HEK293T (cell line): ENCODE results near the gene RNF183.
"Not testable (repeated sequence)": the region's sequence is repeated elsewhere in the genome, so short reads cannot be mapped to it uniquely, and the experiment has no call there.

ENCODE experiments used
- CTCF ChIA-PET: fragments of 350-600 bp; formaldehyde crosslinking; extraction: SDS; loops from one replicate; lab custom pipeline; 2021; ENCODE audit warnings: antibody characterized with exemption, inconsistent platforms; lab: Yijun Ruan, JAX
- POLR2A ChIA-PET: fragments of 350-600 bp; formaldehyde crosslinking; extraction: SDS; loops from one replicate; lab custom pipeline; 2020; ENCODE audit warnings: antibody characterized with exemption, inconsistent platforms; lab: Yijun Ruan, JAX
- DNase-seq: peaks from one replicate; pipeline ENCODE4 v3.0.0; 2012; ENCODE audit warnings: mixed read lengths; ENCODE audit errors: extremely low spot score
- ARNT ChIP-seq: fragments of 450-650 bp; IDR thresholded peaks from 2 replicates; pipeline ENCODE4 v1.6.1; 2017; ENCODE audit warnings: mild to moderate bottlenecking
- BHLHE40 ChIP-seq: fragments of 450-650 bp; IDR thresholded peaks from 2 replicates; pipeline ENCODE4 v1.6.1; 2016; ENCODE audit warnings: mild to moderate bottlenecking, moderate library complexity, borderline replicate concordance
- CTBP1 ChIP-seq: fragments of 450-650 bp; IDR thresholded peaks from 2 replicates; pipeline ENCODE4 v1.6.1; 2016; ENCODE audit warnings: borderline replicate concordance
- ELF4 ChIP-seq: fragments of 450-650 bp; IDR thresholded peaks from 2 replicates; pipeline ENCODE4 v1.6.1; 2017; ENCODE audit warnings: antibody characterized with exemption
- FOXA1 ChIP-seq: fragments of 450-650 bp; IDR thresholded peaks from 2 replicates; pipeline ENCODE4 v1.6.1; 2016; ENCODE audit warnings: mild to moderate bottlenecking
- FOXK2 ChIP-seq: fragments of 450-650 bp; IDR thresholded peaks from 2 replicates; pipeline ENCODE4 v1.6.1; 2016; ENCODE audit warnings: mild to moderate bottlenecking
- FOXM1 ChIP-seq: fragments of 450-650 bp; IDR thresholded peaks from 2 replicates; pipeline ENCODE4 v1.6.1; 2017; ENCODE audit warnings: mild to moderate bottlenecking, borderline replicate concordance
- HDGF ChIP-seq: fragments of 450-650 bp; IDR thresholded peaks from 2 replicates; pipeline ENCODE4 v1.6.1; 2017; ENCODE audit warnings: antibody characterized with exemption, borderline replicate concordance
- L3MBTL2 ChIP-seq: fragments of 450-650 bp; conservative IDR thresholded peaks from 2 replicates; pipeline ENCODE4 v1.6.1; 2016; ENCODE audit warnings: mild to moderate bottlenecking
- LEF1 ChIP-seq: fragments of 450-650 bp; IDR thresholded peaks from 2 replicates; pipeline ENCODE4 v1.6.1; 2017; ENCODE audit warnings: mild to moderate bottlenecking, borderline replicate concordance
- NFRKB ChIP-seq: fragments of 450-650 bp; IDR thresholded peaks from 2 replicates; pipeline ENCODE4 v1.6.1; 2016; ENCODE audit warnings: mild to moderate bottlenecking, moderate library complexity
- PKNOX1 ChIP-seq: fragments of 450-650 bp; IDR thresholded peaks from 2 replicates; pipeline ENCODE4 v1.6.1; 2016
- SP1 ChIP-seq: fragments of 450-650 bp; IDR thresholded peaks from 2 replicates; pipeline ENCODE4 v1.6.1; 2017
- SUZ12 ChIP-seq: fragments of 450-650 bp; IDR thresholded peaks from 2 replicates; pipeline ENCODE4 v1.6.1; 2016; ENCODE audit warnings: mild to moderate bottlenecking
- TARDBP ChIP-seq: fragments of 450-650 bp; IDR thresholded peaks from 2 replicates; pipeline ENCODE4 v1.6.1; 2016
- ZNF384 ChIP-seq: fragments of 450-650 bp; IDR thresholded peaks from 2 replicates; pipeline ENCODE4 v1.6.1; 2016

RNF183 gene

GRCh38 chr9:113296796-113297558, 6.2 kb downstream of the RNF183 start:
- ChIA-PET CTCF (no interaction called here), POLR2A (interaction anchor here (1.1 kb wide), 1 partner anchor 22 kb away, joined by 5 read pairs; the partner anchor contains the start of gene CDC26)
- no peak for TF ChIP-seq FOXM1
- TF ChIP-seq HDGF = no peak
- TF ChIP-seq ARNT = no peak
- no peak for TF ChIP-seq TARDBP
- TF ChIP-seq NFRKB = no peak
- TF ChIP-seq BHLHE40 = no peak
- no peak for TF ChIP-seq SUZ12
- TF ChIP-seq LEF1 = no peak
- no peak for TF ChIP-seq PKNOX1
- TF ChIP-seq ZNF384 = no peak
- no peak for TF ChIP-seq CTBP1
- no peak for TF ChIP-seq FOXK2
- DNase-seq = no peak

- ChIA-PET CTCF (interaction anchor here (0.6 kb wide), 1 partner anchor 21 kb away, joined by 8 read pairs; the partner anchor contains the start of gene CDC26), POLR2A (interaction anchor here (2.2 kb wide), 1 partner anchor 21 kb away, joined by 8 read pairs; the partner anchor contains the start of genes CDC26 and PRPF4)
- not testable (repeated sequence) for DNase-seq
These were observed 6.9 kb downstream of the RNF183 start for GRCh38 chr9:113296247-113296646.

GRCh38 chr9:113293285-113293878, 9.8 kb downstream of the RNF183 start:
- ChIA-PET POLR2A (no interaction called here), CTCF (no interaction called here)
- no peak for DNase-seq
- TF ChIP-seq TARDBP (no peak), ELF4 (no peak), ARNT (no peak), HDGF (no peak), LEF1 (no peak), SUZ12 (no peak), FOXA1 (no peak), NFRKB (no peak), FOXK2 (no peak), PKNOX1 (no peak), FOXM1 (no peak), CTBP1 (no peak), L3MBTL2 (no peak), SP1 (no peak), ZNF384 (no peak), BHLHE40 (no peak)

GRCh38 chr9:113290052-113290607, 13.0 kb downstream of the RNF183 start:
- no peak for TF ChIP-seq HDGF
- no peak for TF ChIP-seq LEF1
- no peak for TF ChIP-seq FOXA1
- TF ChIP-seq ARNT = no peak
- no peak for TF ChIP-seq TARDBP
- TF ChIP-seq ELF4 = no peak
- TF ChIP-seq PKNOX1 = no peak
- no peak for TF ChIP-seq BHLHE40
- TF ChIP-seq NFRKB = no peak
- no peak for TF ChIP-seq ZNF384
- DNase-seq = no peak
- POLR2A ChIA-PET = no interaction called here
- CTCF ChIA-PET = no interaction called here

GRCh38 chr9:113289091-113289490, 14.1 kb downstream of the RNF183 start:
- ChIA-PET POLR2A (no interaction called here), CTCF (no interaction called here)
- DNase-seq = no peak
- TF ChIP-seq HDGF (no peak), FOXK2 (no peak), TARDBP (no peak), FOXA1 (no peak), LEF1 (no peak), BHLHE40 (no peak), ELF4 (no peak), SUZ12 (no peak), SP1 (no peak), PKNOX1 (no peak), ZNF384 (no peak), ARNT (no peak), NFRKB (no peak), CTBP1 (no peak), FOXM1 (no peak), L3MBTL2 (no peak)

- POLR2A ChIA-PET = interaction anchor here (1.1 kb wide), 1 partner anchor 129 kb away, joined by 3 read pairs; the partner anchor contains the start of genes C9orf43 and POLE3
- CTCF ChIA-PET = no interaction called here
- TF ChIP-seq FOXA1 = no peak
- TF ChIP-seq ZNF384 = no peak
- no peak for TF ChIP-seq TARDBP
- no peak for TF ChIP-seq SP1
- no peak for TF ChIP-seq ARNT
- no peak for TF ChIP-seq PKNOX1
- TF ChIP-seq LEF1 = no peak
- no peak for TF ChIP-seq BHLHE40
- no peak for TF ChIP-seq ELF4
- TF ChIP-seq HDGF = no peak
- DNase-seq = no peak
These were observed 21.8 kb downstream of the RNF183 start for GRCh38 chr9:113281356-113281755.
